DMS114 treated with DMSO at 0.1 percent for 48 hours (cell line): ENCODE data around the gene TXNDC15.
A peak's percentile ranks its signal among the peaks of the same experiment; 100 is the strongest.
"Not testable (repeated sequence)": the region's sequence is repeated elsewhere in the genome, so short reads cannot be mapped to it uniquely, and the experiment has no call there.

Experiments used
- DNase-seq: peaks from one replicate; lab custom pipeline; 2025; ENCODE audit not compliant: unreplicated experiment; lab: John Stamatoyannopoulos, UW

The TXNDC15 gene, protein sequence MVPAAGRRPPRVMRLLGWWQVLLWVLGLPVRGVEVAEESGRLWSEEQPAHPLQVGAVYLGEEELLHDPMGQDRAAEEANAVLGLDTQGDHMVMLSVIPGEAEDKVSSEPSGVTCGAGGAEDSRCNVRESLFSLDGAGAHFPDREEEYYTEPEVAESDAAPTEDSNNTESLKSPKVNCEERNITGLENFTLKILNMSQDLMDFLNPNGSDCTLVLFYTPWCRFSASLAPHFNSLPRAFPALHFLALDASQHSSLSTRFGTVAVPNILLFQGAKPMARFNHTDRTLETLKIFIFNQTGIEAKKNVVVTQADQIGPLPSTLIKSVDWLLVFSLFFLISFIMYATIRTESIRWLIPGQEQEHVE

DNA sequence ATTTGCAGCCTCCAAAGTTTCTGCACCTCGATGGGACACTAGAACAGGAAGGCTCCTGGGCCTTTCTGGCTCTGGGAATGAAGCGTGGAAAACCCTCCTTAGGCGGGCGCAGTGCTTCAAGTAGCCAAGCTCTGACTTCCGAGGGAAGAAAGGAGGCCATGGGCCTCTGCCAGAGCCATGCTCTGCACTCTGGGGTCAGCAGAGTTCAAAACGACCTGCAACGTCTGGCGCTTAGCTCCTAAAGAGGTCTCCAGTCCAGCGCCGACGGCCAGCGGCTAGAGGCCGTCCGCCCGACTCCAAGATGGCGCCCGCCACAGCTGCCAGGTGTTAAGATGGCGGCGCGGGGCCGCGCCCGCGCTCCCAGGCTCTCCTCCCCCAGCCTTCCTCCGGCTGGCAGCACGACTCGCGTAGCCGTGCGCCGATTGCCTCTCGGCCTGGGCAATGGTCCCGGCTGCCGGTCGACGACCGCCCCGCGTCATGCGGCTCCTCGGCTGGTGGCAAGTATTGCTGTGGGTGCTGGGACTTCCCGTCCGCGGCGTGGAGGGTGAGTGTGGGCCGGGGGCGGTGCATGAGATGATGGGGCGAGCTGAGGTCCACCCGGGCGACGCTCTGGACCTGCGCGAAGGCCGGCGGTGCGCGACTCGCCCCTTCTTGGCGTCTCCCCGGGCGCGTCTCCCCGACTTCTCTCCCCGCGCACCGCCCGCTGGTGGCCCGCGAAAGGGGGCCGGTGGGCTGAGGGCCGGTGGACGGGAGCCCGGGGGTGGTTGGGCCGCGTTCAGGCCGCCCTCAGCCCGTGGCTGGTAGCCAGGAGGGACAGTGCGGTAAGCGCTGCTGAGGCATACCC is at the start of gene TXNDC15:
Gene TXNDC15, plus strand, starts transcription at position 385 of the 844 bp plus-strand sequence. Its CDS starts 57 bp downstream, at position 442.
- peak; percentile 81 for DNase-seq

- DNase-seq: no peak
Observed at GRCh38 chr5:134824681-134825080, 49.5 kb upstream of the TXNDC15 start.

GRCh38 chr5:134825212-134825611 is 49.0 kb upstream of the TXNDC15 start:
- DNase-seq: no peak

DNA sequence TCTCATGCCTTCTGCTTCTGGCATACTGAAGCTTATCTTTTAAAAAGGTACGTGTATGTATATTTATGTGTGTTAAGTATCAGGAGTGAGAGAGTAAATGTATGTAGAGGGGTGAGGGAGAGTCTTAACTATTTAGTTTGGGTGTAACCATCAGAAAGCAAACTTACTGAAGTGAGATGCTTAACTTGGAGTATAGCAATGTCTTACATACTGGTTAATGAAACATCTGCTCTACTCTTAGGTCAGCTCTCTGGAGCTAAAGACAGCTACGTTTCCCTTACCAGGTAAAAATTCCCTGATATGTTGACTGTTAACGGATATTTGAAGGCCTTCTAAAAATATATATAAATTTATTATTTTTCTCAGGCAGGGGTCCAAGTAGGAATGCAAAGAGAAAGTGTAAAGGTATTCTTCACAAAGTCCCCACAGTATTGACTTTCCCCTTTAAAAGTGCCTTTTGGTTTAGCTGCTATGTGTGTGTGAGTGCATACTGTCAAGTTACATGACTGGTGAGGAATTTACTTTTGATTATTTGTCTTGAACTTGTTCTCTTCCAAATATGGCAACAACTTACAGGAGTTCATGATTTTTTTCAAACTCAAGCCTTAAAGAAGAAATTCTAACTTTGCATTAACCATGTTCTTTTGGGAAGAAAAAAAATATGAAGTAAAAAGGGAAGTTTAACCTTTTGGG is 40.7 kb upstream of the TXNDC15 start:
- no peak for DNase-seq

GRCh38 chr5:134835623-134836022 is 38.5 kb upstream of the TXNDC15 start:
- no peak for DNase-seq

DNA sequence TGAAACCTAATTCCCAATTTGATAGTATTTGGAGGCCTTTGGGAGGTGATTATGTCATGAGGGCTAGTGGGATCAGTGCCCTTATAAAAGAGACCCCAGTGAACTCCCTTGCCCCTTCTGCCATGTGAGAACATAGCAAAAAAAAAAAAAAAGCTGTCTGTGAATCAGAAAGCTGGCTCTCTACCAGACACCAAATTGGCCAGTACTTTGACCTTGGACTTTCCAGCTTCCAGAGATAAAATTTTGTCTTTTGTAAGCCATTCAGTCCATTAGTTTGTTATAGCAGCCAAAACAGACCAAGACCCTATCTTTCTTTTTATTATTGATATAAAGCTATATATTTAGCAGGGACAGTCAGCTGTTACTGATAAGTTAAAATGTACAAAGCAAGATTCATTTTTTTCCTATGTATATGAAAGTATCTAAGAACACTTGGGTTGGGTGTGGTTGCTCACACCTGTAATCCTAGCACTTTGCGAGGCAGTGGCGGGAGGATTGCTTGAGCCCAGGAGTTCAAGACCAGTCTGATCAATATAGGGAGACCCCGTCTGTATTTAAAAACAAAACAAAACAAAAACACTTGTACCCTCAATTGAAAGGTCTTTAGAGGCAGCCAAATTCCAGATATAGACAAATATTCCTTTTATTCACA is 36.5 kb upstream of the TXNDC15 start:
- no peak for DNase-seq

DNA sequence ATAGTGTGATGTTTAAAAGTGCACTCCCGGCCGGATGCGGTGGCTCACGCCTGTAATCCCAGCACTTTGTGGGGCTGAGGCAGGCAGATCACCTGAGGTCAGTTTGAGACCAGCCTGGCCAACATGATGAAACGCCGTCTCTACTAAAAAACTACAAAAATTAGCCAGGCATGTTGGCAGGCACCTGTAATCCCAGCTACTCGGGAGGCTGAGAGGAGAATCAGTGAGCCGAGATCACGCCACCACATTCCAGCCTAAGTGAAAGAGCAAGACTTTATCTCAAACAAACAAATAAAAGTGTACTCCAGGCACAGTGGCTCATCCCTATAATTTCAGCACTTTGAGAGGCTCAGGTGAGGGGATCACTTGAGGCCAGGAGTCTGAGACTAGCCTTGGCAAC is 35.8 kb upstream of the TXNDC15 start:
- not testable (repeated sequence) for DNase-seq

DNA sequence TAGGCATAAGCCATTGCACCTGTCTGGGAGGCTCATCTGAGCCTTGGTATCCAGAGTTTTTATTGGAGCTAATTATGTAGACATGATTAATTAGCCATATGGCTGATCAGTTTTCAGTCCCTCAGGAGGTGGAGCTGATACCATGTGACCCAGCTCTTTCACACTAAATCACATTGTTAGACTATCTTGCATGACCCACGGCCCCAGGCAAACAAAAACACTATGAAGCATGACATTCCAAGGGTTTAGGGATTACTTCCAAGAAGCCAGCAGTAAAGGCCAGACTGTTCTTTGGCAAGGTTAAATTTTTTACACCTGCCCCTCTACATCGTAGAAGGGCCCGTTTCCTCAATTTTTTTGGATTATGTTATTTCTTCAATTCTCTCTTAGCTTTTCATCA is 33.4 kb upstream of the TXNDC15 start:
- DNase-seq: no peak

GRCh38 chr5:134844252-134844651 is 29.9 kb upstream of the TXNDC15 start:
- DNase-seq: no peak

DNA sequence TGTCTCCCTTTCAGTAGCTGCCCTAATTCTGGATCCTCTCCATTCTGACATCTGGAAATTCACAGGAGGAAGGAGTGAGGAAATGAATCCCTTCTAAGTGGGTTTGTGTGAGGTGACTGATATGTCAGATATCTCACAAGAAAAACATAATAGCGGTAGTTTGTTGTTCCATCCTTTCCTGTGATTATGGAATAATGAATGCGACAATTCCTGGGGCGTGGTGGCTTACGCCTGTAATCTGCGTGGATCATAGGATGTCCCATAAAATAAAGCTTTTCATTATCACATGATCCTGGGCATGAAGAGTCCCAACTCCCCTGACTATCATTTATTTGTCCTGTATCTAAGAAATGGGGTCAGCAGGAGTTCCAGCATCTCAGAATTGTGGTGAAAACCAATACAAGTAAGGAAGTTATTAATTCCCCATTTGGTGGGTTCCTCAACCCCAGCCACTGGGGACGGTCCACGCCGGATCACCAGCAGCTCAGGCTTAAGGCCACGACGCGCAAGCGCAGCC is 28.8 kb upstream of the TXNDC15 start:
- no peak for DNase-seq

DNA sequence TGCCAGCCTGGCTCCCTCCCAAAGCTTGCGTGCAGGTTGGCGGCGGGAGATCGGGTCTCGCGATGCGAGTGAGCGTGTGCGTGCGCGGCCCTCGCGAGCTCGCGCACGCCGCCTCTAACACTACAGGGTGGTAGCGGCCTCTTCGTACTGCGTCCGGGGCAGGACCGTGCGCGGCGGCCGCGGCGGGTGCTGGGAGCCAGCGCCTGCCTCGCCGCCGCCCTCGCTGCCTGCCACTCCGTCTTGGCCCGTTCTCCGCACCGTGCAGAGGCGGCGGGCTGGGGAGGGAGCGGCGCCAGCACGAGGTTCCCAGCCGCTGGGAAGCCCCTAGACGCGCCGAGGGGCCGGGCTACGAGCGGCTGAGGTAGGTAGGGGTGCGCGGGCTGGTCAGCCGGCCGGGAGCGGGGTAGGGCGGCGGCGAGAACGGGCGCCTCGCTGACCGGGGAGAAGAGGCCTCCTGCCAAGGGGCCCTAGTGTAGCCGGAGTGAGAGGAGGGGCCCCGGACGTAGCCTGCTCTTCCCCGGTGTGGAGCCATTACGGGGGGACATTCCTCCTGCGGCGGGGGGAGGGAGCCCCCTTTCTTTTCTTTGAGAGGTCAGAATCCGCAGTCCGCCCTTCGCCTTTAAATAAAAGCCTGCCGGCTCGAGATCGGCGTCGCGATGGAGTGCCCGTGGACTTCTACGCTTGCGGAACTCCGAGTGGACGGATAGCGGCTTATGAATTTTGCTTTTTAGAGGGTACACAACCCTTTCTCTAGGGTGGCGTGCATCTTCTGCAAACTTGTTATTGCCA is 28.1 kb upstream of the TXNDC15 start, which contains the start of gene C5orf24:
Gene C5orf24, plus strand, starts transcription at position 117 of the 789 bp plus-strand sequence. CDS start 8,933 bp downstream, outside the sequence.
- DNase-seq: peak; percentile 90

DNA sequence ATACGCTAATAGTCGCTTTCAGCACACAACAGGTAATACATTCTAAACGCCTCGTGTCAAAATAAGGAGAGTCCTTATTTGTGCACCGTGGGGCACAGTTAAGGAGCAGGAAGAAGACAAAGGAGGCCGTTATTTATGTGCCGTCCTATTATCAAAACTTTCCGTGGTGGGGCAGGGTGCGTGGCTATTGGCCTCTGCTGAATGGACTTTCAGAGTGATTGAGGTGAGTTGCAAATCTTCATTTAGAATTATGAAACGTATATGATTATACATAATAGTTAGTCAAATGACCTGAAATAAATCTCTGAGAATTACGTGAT is 27.6 kb upstream of the TXNDC15 start:
- DNase-seq: no peak

- not testable (repeated sequence) for DNase-seq
Observed at GRCh38 chr5:134849434-134849933, 24.7 kb upstream of the TXNDC15 start.

GRCh38 chr5:134851307-134851923 is 22.8 kb upstream of the TXNDC15 start:
- peak; percentile 45 for DNase-seq

GRCh38 chr5:134856465-134856864 is 17.7 kb upstream of the TXNDC15 start:
- not testable (repeated sequence) for DNase-seq

DNA sequence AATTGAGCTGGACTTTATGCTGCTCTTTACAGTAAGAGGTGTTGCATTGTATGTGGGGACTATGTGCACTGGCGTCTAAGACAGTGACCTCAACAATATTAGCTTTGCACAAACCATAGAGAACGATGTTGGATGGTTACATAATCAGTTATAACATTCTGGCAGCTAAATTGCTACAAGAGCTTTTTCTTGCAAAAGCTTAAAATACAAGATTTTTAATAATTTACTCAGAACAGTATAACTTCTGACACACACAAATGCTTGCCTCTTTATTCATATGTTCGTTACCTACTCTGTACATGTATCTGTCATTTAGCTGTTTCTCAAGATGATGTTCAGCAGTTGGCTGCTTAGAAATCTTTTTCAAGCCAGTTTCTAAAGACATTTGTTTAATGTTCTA is 16.8 kb upstream of the TXNDC15 start:
- no peak for DNase-seq

DNA sequence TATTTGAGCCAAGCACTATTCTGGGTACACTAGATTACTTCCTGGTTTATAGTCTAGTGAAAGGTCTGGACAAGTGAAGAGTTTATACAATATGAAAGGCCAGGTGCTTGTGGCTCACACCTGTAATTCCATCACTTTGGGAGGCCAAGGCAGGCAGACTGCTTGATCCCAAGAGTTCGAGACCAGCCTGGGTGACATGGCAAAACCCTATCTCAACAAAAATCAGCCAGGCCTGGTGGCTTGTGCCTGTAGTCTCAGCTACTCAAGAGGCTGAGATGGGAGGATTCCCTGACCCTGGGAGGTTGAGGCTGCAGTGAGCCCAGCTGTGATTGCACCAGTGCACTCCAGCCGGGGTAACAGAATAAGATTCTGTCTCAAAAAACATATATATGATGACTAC is 9.5 kb upstream of the TXNDC15 start:
- no peak for DNase-seq

DNA sequence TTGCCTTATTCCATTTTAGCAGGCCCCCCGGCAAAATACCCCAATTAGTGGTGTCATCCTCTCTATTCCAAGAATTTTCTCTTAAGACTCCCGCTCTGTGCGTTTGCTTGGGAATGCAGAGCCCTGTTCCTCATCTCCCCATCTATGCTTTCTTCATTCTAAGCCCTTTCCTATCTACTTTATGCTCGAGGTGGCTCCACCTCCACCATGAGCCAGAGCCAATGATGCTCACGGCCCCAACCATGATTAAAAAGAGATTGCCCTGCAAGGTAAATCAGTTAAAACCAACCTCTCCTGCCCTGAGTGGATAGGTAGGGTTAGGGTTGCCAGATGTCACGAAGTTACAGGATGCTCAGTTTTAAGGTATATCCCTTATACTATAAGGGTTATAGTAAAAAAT is 677 bp upstream of the TXNDC15 start:
- no peak for DNase-seq
